ENCODE results near the gene B4GALNT4.
"Not testable (repeated sequence)": the region's sequence is repeated elsewhere in the genome, so short reads cannot be mapped to it uniquely, and the experiment has no call there.

Gene B4GALNT4

DNA sequence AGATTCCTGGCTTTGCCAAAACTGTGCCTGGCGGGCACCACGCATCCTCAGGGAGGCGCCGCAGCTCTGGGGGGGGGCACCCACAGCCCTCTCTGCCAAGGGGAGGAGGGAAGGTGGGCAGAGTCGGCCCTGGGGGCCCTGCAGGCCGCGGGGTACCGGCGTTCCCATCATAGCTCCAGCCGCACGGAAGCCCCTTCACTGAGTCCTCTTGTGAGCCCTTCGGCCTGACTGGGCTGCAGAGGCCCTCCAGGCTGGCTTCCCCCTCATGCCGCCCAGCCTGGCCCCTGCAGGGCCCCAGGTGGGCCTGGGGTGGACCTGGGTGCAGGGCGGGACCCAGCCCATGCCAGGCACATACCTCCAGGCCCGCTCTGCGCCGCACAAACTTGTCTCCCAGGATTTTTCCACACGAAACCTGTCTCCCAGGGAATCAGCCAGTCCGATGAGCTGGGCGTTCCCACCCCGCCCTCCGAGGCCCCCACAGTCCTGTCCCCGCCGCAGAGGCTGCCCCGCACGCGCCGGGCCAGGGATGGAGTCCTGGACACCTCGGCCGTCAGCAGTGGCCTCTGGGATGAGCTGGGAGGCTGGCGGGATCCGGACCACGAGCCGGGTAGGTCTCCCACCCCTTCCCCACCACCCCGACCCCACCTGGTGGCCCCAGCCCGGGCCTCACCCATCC, 22.9 kb downstream of the B4GALNT4 start:
- DNase-seq (ENCODE audit: low spot score): no peak

DNA sequence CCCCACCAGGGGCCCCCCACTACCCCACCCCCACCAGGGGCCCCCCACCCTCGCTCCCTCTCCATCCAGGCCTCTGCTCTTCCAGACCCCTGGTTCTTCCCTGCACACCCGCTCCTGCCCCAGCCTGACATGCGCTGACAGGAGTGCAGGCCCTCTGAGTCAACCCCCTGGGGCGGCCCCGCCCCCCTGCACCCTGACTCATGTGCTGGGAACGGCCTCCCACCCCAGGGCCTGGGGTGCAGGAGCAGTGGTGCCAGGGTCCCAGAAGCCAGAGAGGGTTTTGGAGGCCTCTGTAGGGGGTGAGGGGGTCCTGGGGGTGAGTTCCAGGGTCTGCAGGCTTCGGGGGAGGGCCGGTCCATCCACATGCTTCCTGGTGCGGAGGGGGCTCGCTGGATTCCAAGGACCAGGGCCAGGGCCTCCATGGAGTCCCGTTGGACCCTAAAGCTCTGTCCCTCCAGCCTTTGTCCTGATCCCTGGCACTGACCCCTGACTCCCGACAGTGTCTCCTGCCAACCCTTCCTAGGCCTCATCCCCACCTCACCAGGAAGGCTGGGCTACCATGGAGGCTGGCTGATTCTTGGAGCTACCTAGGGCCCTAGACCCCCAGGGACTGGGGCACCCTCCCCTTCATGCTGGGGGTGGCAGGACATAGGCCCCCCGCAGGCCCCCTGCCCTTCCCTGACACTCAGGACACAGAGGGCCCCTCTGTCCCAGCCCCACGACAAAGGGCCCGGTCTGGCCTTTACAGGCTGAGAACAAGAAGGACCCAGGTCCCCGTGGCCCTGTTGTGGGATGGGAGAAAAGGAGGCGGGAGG, 24.1 kb downstream of the B4GALNT4 start:
- no peak for DNase-seq (ENCODE audit: low spot score)

DNA sequence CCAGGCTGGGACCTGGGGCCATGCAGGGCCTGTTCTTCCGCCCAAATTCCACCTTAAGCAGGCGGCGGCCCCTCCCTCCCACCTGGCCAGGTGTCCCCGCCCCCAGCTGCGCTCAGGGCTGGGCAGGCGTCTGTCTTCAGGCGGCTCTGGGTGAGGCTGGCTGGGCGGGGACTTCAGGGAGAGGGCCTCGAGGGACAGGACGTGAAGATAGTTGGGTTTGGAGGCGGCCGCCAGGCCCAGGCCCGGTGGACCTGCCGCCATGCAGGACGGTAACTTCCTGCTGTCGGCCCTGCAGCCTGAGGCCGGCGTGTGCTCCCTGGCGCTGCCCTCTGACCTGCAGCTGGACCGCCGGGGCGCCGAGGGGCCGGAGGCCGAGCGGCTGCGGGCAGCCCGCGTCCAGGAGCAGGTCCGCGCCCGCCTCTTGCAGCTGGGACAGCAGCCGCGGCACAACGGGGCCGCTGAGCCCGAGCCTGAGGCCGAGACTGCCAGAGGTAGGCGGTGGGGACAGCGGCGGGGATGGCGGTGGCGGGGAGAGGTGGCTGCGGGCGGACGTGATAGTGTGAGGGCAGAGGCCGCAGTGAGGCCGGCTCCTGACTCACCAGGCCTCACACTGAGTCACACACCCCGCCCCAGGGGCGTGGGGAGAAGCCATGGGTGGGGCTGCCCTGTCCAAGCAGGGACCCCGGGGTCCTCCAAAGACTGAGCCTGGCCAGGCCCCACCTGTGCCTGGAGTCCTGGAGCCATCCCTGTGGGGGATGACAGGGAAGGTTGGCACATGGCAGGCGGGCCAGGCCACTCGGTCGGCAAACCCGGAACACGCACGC, 24.9 kb downstream of the B4GALNT4 start, which contains the start of gene PKP3:
Gene PKP3, plus strand, starts transcription at position 176 of the 824 bp plus-strand sequence. Its CDS starts 84 bp downstream, at position 260.
- DNase-seq (ENCODE audit: low spot score): peak; percentile 72

DNA sequence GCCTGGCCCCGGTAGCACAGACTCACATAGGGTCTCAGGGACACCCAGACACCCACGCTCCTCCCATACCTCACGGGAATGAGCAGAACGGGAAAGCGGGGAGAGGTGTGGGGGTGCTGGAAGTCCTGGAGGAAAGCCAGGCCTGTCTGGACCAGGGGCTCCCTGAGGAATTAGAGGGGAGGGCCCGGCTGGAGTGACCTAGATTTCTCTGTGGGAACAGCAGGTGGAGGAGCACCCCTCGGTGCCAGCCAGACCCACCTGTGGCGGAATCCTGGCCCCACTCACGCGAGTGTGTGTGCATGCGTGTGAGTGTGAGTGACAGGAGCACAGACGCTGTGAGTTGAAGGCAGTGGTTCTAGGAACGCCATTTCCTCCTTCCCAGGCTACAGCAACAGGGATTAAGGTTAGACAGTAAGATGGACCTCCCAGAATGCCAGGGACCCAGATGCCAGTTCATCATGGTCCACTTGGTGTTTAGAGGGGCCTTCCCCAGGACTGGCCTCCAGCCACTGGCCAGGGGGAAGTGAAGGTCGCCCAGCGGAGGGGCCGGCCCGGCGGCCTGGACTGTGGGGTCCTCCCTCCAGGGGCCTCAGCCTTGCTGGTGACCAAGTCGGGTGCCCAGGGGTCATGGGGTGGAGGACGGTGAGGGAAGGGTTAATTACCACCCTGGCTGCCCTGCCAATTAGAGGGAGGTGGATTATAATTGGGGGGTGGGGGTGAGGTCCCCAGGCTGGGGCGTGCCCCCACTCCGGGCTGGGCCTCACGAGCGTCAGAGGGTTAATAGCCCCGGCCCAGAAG, 25.8 kb downstream of the B4GALNT4 start:
- no peak for DNase-seq (ENCODE audit: low spot score)

DNA sequence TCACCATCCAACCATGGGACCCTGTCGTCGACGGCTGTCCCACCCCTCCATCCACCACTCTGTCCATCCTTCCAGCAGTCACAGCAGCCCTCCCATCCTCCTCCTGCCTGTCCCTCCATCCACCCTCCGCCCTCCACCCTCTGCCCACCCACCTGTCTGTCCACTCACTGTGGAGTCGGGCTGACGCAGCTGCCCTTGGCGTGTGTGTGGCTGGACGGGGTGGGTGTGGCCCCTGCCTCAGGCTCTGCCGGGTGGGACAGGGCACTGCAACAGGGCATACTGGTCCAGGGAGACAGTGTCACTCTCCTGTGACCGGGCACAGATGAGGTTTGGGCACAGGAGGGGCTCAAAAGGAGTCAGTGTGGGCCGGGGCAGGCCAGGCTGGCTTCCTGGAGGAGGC, 26.6 kb downstream of the B4GALNT4 start:
- DNase-seq (ENCODE audit: low spot score): no peak

DNA sequence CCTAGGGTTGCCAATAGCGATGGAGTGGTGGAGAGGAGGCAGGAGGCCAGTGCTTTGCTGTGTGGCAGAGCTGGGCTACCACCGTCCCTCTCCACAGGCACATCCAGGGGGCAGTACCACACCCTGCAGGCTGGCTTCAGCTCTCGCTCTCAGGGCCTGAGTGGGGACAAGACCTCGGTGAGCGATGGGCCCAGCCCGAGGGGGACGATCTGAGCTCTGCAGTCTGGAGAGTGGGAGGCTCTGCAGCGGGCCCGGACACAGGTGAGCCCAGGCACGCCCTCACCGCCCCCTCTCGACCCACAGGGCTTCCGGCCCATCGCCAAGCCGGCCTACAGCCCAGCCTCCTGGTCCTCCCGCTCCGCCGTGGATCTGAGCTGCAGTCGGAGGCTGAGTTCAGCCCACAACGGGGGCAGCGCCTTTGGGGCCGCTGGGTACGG, 27.2 kb downstream of the B4GALNT4 start:
- no peak for DNase-seq (ENCODE audit: low spot score)

DNA sequence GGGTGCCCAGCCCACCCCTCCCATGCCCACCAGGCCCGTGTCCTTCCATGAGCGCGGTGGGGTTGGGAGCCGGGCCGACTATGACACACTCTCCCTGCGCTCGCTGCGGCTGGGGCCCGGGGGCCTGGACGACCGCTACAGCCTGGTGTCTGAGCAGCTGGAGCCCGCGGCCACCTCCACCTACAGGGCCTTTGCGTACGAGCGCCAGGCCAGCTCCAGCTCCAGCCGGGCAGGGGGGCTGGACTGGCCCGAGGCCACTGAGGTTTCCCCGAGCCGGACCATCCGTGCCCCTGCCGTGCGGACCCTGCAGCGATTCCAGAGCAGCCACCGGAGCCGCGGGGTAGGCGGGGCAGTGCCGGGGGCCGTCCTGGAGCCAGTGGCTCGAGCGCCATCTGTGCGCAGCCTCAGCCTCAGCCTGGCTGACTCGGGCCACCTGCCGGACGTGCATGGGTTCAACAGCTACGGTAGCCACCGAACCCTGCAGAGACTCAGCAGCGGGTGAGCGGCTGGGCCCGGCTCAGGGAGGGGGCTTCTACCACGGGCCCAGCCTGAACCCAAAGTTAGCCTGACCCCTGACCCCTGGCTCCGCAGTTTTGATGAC, 27.7 kb downstream of the B4GALNT4 start:
- no peak for DNase-seq (ENCODE audit: low spot score)

DNA sequence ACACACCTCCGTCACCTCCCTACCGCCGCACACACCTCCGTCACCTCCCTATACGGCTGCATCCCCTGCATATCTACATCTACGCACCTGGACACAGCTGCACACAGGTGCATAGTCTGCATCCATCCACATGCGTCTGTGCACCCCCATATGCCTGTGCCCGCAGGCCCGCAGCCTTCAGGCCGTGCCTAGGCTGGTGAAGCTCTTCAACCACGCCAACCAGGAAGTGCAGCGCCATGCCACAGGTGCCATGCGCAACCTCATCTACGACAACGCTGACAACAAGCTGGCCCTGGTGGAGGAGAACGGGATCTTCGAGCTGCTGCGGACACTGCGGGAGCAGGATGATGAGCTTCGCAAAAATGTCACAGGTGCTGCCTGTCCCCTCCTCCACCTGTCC, 29.5 kb downstream of the B4GALNT4 start:
- no peak for DNase-seq (ENCODE audit: low spot score)

DNA sequence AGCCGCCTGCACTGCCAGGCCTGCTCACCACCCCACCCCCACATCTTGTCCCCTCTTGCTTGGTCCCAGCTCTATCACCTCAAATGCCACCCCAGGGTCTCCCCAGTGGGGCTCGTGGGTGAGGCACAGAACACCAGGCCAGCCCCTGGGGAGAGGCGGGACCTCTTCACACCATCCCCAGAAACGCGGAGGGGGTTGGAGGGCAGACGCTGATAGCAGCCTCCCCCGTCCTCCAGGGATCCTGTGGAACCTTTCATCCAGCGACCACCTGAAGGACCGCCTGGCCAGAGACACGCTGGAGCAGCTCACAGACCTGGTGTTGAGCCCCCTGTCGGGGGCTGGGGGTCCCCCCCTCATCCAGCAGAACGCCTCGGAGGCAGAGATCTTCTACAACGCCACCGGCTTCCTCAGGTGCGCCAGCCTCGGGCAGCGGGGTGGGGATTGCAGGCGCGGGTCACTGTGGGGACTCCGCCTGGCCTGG, 30.5 kb downstream of the B4GALNT4 start:
- DNase-seq (ENCODE audit: low spot score): no peak

DNA sequence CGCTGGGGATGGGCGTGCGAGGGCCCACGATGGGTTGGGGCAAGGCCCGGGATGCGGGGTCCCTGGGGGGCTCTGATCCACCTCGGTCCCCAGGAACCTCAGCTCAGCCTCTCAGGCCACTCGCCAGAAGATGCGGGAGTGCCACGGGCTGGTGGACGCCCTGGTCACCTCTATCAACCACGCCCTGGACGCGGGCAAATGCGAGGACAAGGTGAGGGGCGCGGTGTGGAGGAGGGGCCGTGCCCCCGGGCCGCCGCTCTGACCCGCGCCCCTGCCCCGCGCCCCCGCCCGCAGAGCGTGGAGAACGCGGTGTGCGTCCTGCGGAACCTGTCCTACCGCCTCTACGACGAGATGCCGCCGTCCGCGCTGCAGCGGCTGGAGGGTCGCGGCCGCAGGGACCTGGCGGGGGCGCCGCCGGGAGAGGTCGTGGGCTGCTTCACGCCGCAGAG, 31.0 kb downstream of the B4GALNT4 start:
- no peak for DNase-seq (ENCODE audit: low spot score)

DNA sequence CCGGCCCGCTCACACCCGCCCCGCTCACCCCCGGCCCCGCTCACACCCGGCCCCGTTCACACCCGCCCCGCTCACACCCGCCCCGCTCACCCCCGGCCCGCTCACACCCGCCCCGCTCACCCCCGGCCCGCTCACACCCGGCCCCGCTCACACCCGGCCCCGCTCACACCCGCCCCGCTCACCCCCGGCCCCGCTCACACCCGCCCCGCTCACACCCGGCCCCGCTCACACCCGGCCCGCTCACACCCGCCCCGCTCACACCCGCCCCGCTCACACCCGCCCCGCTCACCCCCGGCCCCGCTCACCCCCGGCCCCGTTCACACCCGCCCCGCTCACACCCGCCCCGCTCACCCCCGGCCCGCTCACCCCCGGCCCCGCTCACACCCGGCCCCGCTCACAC, 31.9 kb downstream of the B4GALNT4 start:
- DNase-seq (ENCODE audit: low spot score): not testable (repeated sequence)

DNA sequence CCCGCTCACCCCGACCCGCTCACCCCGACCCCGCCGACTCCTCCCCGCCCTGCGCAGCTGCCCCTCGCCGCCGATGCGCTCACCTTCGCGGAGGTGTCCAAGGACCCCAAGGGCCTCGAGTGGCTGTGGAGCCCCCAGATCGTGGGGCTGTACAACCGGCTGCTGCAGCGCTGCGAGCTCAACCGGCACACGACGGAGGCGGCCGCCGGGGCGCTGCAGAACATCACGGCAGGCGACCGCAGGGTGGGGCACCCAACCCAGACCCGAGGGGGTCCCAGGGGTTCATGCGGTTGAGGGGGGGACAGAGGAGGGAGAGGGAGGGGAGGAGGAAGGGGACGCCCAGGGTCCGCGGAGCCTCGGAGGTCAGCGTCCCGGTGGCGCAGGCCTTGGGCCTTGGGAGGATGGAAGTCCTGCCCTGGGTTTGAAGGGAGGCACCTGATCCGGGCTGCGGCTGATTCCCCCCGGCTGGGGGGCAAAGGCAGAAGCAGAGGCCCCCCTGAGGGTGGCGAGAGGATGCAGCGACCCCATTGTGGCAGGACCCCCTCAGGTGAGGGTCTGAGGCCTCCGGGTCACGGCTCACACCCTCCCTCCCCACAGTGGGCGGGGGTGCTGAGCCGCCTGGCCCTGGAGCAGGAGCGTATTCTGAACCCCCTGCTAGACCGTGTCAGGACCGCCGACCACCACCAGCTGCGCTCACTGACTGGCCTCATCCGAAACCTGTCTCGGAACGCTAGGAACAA, 33.9 kb downstream of the B4GALNT4 start:
- no peak for DNase-seq (ENCODE audit: low spot score)

DNA sequence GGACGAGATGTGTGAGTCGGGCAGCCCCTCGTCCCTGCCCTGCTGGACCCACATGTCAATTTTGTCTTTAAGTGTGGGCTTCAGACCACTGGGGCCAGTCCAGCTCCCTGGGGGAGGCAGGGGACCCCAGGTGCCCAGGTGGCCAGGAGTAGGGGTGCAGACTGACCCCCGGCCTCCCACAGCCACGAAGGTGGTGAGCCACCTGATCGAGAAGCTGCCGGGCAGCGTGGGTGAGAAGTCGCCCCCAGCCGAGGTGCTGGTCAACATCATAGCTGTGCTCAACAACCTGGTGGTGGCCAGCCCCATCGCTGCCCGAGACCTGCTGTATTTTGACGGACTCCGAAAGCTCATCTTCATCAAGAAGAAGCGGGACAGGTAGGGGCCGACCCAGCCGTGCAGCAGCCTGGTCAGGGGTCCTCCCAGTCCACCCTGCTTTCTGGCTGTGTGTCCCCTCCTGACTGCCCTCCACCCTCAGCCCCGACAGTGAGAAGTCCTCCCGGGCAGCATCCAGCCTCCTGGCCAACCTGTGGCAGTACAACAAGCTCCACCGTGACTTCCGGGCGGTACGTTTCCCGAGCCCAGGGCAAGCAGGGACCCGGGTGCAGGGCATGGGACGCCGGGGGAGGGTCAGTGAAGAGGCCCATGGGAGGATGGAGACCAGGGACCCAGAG, 34.6 kb downstream of the B4GALNT4 start:
- DNase-seq (ENCODE audit: low spot score): no peak

DNA sequence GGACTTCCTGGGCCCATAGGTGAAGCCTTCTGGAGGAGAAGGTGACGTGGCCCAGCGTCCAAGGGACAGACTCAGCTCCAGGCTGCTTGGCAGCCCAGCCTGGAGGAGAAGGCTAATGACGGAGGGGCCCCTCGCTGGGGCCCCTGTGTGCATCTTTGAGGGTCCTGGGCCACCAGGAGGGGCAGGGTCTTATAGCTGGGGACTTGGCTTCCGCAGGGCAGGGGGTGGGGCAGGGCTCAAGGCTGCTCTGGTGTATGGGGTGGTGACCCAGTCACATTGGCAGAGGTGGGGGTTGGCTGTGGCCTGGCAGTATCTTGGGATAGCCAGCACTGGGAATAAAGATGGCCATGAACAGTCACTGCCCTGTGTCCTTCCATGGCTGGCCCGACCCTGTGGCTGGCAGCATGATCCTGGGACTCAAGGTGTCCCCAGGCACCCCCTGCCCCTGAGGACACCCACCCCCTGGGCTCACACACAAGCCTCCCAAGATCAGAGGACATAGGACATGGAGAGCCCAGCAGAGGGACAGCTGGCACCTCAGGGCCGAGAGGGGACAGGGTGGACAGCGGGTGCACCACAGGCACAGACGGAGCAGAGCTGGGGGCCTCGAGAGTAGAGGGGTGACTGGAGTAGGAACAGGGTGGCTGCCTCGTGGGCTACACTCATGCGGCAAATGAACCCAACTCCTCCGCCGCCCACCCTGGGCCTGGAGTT, 35.4 kb downstream of the B4GALNT4 start:
- DNase-seq (ENCODE audit: low spot score): no peak

DNA sequence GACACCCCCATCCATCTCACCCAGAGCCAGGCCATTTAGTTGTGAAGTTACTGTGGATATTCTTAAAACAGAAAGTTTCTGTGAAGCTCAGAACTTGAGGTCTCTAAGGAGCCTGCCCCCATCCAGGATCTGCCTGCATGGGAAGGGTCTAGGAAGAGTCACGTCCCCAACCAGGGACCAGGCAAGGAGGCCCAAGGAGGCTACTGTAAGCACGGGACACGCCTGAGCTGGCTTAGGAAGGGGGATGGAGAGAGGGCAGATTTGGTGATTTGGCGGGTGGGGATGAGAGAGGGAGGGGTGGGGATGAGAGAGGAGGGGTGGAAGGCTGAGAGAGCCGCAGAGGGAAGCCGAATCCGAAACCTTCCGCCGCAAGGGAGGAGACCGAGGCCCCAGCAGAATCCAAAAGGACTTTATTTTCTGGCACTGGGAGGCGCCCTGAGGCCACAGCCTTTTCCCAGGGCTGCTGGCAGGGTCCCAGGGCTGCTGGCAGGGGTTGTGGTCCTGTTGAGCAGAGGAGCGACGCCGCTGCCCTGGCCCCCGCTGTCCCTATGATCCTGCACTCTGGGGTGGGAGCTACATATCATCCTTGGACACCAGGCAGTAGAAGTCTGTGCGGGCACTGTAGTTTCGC, 36.1 kb downstream of the B4GALNT4 start:
- DNase-seq (ENCODE audit: low spot score): no peak

DNA sequence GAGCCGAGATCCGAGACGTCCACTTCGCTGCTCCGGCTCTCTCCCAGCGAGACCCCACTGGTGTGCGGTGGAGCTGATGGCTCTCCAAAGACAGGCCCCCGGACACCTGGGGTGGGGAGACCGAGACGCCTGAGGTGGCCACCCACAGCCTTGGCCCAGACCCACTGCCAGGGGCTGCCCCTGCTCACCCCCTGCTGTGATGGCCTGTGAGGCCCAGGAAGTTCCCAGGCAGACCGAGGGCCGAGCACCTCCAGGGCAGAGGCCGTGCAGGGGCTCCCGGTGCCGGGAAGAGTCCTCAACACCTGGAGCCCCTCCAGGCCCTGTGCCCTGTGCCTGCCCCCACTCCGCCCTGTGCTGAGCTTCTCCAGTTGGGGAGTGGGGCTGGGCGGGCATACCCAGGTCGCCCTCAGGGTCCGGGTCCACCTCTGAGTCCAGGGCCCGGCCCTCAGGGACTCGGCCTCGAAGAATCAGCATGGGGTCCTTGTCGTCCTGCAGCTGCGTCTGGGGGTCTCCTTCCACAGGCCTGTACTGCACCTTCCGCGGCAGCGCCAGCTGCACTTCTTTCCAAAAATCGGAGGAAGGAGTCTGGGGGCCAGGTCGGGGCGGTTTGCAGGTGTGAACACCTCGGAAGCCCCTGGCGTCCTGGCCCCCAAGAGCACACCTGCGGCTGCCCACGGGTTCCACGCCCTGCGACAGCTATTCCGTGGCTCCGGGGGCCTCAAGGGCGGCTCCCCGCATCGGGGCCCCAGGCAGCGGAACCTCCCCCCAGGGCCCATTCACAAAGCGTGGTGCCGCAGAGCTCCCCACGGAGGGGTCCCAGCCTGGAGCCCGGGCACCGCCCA, 36.9 kb downstream of the B4GALNT4 start:
- DNase-seq (ENCODE audit: low spot score): no peak

DNA sequence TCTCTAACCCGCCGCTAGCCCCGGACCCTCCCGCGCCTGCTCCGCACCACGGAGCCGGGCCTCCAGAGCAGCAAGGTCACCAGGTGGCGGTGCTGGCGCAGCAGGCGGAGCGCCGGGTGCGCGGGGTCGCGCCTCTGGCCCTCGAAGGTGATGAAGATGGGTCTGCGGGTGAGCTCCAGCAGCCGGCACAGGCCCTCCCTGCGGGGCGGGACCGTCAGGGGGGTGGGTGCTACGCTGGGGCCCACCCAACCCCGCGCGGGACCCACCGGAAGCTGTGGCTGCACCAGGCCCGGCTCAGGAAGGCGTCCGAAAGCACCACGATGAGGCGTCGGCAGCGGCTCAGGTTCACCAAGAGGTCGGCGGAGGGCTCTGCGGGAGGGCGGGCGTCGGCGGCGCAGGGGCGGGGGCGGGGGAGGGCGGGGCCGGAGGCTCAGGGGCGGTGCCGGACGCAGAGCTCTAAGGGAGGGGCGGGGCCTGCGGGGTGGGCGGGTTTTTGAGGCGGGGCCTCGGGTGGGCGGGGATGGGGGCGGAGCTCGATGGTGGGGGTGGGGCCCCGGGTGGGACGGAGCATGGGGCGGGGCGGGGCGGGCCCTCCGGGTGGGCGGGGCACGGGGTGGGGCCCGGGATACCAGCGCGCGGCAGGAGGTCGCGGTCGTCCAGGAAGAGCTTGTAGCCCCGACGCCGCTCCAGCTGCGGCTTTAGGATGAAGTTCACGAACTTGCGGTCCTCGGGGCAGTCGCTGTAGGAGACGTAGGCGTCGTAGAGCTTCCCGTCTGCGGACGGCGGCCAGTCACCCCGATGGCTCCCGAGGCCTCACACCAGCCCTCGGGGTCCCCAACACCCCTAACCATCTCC, 37.7 kb downstream of the B4GALNT4 start:
- peak; percentile 88 for DNase-seq (ENCODE audit: low spot score)
